Thyroid gland (tissue), 4 donors: Measurements from ENCODE around the gene PRCD. TPM values are rescaled to one million over a fixed set of nuclear protein-coding genes. Genes with fewer than 3 reads are reported as not detected.

ENCODE experiments used
- DNase-seq, 2 donors: peaks; one replicate each; pipeline ENCODE4 v3.0.0-alpha.2; 2019
- H3K27ac ChIP-seq, 3 donors: fragments of 200-600 bp; sonication (generic); 1 replicate in 2 of 3; 2 replicates in 1 of 3; pipeline ENCODE4 v1.5.1; 2016 to 2019; ENCODE audit warnings: mild to moderate bottlenecking in 1 of 3, moderate library complexity in 1 of 3
- H3K27me3 ChIP-seq: fragments of 200-600 bp; sonication (generic); one replicate; pipeline ENCODE4 v1.5.1; 2019
- H3K36me3 ChIP-seq, 2 donors: fragments of 200-600 bp; sonication (generic); one replicate each; pipeline ENCODE4 v1.5.1; 2016 to 2019
- H3K4me1 ChIP-seq, 2 donors: fragments of 200-600 bp; sonication (generic); one replicate each; pipeline ENCODE4 v1.5.1; 2017 to 2019
- H3K4me3 ChIP-seq, 3 donors: fragments of 200-600 bp; sonication (generic); replicated peaks in 1 of 3; 1 replicate in 2 of 3; 2 replicates in 1 of 3; pipeline ENCODE4 v1.5.1; 2016; ENCODE audit warnings: mild to moderate bottlenecking in 1 of 3
- H3K9me3 ChIP-seq: fragments of 200-600 bp; sonication (generic); one replicate; pipeline ENCODE4 v1.5.1; 2017
- POLR2A ChIP-seq, 2 donors: fragments of 450-650 bp; IDR thresholded peaks; one replicate each; pipeline ENCODE4 v1.6.1; 2017; ENCODE audit warnings: antibody characterized with exemption in 2 of 2, mild to moderate bottlenecking in 2 of 2, moderate library complexity in 1 of 2
- whole genome bisulfite sequencing, 2 donors: methylation state at CpG; one replicate each; pipeline ENCODE4 v1.1.5; 2017; 5-methylcytosine and 5-hydroxymethylcytosine counted together
- intact Hi-C: fragments of 100-400 bp; cut with DNase I; formaldehyde crosslinking; loops from one replicate; pipeline ENCODE4 v1.15.1; 2023
- total RNA-seq, 4 donors: library from RNA; depleted of rRNA; stranded (reverse); fragments of >200 nt; gene quantifications; one replicate each; pipeline ENCODE4 v1.2.3, GENCODE V29; 2016
- TF ChIP-seq, protein P1 (sequence below), 6 experiments: fragments of 200-600 bp in 3 of 6; fragments of 450-650 bp in 3 of 6; sonication (generic) in 3 of 6; IDR thresholded peaks; one replicate each; pipeline ENCODE4 v1.5.1; 2016 to 2019; ENCODE audit warnings: antibody characterized with exemption in 6 of 6, mild to moderate bottlenecking in 2 of 6, inconsistent platforms in 1 of 6, moderate library complexity in 1 of 6

The PRCD gene
- total RNA-seq, 4 donors from 2014 or later = 1.5 to 8.3 (median 4.2) TPM

DNA sequence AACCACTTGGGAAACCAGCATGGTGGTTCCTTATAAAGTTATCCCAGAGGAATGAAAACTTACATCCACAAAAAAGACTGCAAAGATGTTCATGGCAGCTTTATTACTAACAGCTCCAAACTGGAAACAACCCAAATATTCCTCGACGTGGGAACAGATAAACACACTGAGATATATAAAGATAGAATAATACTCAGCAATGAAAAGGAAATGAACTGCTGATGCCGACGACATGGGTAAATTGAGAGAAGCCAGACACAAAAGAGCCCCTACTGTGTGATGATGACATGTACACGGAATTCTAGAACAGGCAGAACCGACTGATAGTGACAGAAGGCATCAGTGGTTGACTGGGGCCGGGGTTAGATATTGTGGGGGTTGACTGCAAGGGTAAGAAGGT is 9.7 kb downstream of the PRCD start:
- WGBS, 2 donors = 89 to 92% methylated on average over 7 of the region's 7 CpGs
- intact Hi-C loops = no loop called here
- H3K4me1 ChIP-seq = peaks cover 34 to 51% of the 10 kb centered on the region in 2 donors
- TF ChIP-seq, protein P1, sequence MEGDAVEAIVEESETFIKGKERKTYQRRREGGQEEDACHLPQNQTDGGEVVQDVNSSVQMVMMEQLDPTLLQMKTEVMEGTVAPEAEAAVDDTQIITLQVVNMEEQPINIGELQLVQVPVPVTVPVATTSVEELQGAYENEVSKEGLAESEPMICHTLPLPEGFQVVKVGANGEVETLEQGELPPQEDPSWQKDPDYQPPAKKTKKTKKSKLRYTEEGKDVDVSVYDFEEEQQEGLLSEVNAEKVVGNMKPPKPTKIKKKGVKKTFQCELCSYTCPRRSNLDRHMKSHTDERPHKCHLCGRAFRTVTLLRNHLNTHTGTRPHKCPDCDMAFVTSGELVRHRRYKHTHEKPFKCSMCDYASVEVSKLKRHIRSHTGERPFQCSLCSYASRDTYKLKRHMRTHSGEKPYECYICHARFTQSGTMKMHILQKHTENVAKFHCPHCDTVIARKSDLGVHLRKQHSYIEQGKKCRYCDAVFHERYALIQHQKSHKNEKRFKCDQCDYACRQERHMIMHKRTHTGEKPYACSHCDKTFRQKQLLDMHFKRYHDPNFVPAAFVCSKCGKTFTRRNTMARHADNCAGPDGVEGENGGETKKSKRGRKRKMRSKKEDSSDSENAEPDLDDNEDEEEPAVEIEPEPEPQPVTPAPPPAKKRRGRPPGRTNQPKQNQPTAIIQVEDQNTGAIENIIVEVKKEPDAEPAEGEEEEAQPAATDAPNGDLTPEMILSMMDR (IDR thresholded peaks at IDR 0.05) = no peak
- TF ChIP-seq POLR2A (IDR thresholded peaks at IDR 0.05) = no peak
- no peak overlapping the region for H3K27ac ChIP-seq
- H3K27me3 ChIP-seq = no peaks in the 10 kb centered on the region
- no peak overlapping the region for H3K4me3 ChIP-seq
- H3K36me3 ChIP-seq = no peaks in the 10 kb centered on the region
- H3K9me3 ChIP-seq = no peaks in the 10 kb centered on the region
- no peak for DNase-seq

DNA sequence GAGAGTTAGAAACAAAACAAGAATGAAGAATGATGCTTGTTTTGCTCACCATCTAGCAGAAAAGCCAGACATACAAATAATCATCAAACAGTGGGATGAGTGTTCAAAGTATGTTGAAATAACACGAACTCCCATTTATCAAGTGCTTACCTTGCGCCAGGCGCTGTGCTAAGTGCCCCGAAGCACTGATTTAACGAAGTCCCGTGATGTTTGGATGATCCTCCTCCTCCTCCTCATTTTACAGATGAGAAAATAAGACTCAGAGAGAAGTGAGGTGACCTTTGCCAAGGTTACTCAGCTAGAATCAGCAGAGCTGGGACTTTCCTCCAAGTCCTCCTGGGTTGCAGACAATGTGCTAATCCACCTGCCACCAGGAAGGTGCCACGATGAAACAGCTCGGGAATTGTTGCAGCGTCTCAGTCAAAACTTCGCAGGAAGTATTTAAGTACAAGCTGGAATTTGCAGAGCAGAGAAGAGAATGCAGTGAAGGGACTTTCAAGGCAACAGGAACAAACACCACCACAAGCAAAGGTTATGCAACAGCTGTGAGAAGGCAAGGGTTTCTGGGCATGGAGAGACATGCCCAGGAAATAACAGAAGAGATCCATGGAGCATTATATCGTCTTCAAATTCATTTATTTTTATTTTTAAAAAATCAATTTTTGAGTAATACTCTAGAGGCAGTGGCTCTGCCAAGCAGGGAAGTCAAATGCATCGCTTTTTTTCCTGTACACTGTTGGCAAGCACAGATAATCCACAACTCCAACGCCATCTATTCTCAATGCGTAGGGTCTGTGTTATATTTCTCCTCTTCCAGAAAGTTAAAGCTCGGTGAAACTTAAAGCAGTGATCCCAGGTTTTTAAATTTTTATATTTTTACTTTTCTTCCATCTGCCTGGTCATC is 11.1 kb downstream of the PRCD start:
- DNase-seq = peak; percentile 56 to 68
- no peaks in the 10 kb centered on the region for H3K9me3 ChIP-seq
- peaks cover 36 to 47% of the 10 kb centered on the region in 2 donors for H3K4me1 ChIP-seq
- TF ChIP-seq POLR2A (IDR thresholded peaks at IDR 0.05) = peak in 1 of 2 donors; percentile 19
- TF ChIP-seq, protein P1 (IDR thresholded peaks at IDR 0.05) = no peak
- no peaks in the 10 kb centered on the region for H3K27me3 ChIP-seq
- H3K4me3 ChIP-seq = no peak overlapping the region
- 41 to 45% methylated on average over 15 of the region's 15 CpGs for WGBS, 2 donors
- H3K36me3 ChIP-seq = no peaks in the 10 kb centered on the region
- H3K27ac ChIP-seq = peak overlapping the region; percentile 49 to 70 (median 53)
- intact Hi-C loops = loop anchor here (10.0 kb wide), 1 partner anchor 164 kb away; the partner anchor contains the start of gene MXRA7

DNA sequence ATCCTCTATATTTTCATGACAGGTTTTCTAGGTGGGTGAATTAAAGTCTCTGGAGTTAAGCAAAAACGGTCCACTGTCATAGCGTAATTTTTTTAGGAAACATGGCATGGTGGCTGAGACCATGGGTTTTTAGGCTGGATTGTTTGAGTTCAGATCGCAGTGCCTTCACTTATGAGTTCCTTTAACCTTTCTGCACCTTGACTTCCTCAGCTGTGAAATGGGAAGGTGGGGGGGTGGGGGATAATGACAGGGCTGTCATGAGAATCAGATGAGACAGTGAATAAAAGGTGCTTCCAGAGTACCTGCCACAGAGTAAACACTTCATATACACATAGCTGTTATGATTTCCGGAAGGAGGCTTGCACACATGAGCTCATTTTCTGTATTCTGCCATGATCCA is 11.8 kb downstream of the PRCD start:
- H3K27me3 ChIP-seq = no peaks in the 10 kb centered on the region
- H3K27ac ChIP-seq = peak overlapping the region; percentile 49 to 70 (median 53)
- intact Hi-C loops = loop anchor here (10.0 kb wide), 1 partner anchor 163 kb away; the partner anchor contains the start of gene MXRA7
- H3K4me1 ChIP-seq = peaks cover 39 to 43% of the 10 kb centered on the region in 2 donors
- WGBS, 2 donors = 82 to 87% methylated on average over 4 of the region's 4 CpGs
- no peaks in the 10 kb centered on the region for H3K9me3 ChIP-seq
- H3K4me3 ChIP-seq = no peak overlapping the region
- no peaks in the 10 kb centered on the region for H3K36me3 ChIP-seq
- DNase-seq = no peak
- TF ChIP-seq, protein P1 (IDR thresholded peaks at IDR 0.05) = no peak
- TF ChIP-seq POLR2A (IDR thresholded peaks at IDR 0.05) = no peak

DNA sequence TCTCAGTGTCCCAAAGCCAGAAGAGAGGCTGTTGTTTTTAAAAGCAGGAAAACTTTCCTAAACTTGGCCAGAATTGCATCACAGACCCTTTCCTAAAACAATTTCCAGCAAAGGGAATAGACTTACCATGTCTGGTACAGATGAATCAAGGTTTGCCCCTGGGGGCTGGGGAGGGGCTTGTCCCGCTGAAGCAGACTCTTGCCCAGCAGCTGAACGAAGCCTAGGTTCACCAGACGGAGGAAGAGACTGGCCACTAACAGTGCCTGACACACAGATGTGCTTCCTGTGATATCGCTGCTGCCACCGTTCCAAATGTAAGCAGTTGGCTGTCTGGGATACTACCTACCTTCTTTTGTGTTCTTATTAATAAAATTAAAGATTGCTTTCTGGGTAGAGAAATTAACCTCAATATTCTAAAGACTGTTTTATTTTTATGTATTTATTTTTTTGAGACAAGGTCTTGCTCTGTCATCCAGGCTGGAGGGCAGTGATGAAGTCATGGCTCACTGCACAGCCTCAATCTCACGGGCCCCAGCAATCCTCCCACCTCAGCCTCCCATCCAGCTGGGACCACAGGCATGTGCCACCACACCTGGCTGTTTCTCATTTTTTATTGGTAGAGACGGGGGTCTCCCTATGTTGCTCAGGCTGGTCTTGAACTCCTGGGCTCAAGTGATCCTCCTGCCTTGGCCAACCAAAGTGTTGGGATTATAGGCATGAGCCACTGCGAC is 13.5 kb downstream of the PRCD start:
- peaks cover 41% of the 10 kb centered on the region in 2 donors for H3K4me1 ChIP-seq
- H3K27ac ChIP-seq = peak overlapping the region; percentile 76 to 91 (median 82)
- 63 to 73% methylated on average over 8 of the region's 8 CpGs for WGBS, 2 donors
- no peak for TF ChIP-seq POLR2A (IDR thresholded peaks at IDR 0.05)
- TF ChIP-seq, protein P1 (IDR thresholded peaks at IDR 0.05) = no peak
- no peaks in the 10 kb centered on the region for H3K27me3 ChIP-seq
- intact Hi-C loops = loop anchor here (10.0 kb wide), 1 partner anchor 161 kb away; the partner anchor contains the start of gene MXRA7
- H3K36me3 ChIP-seq = no peaks in the 10 kb centered on the region
- DNase-seq = no peak
- H3K4me3 ChIP-seq = no peak overlapping the region
- H3K9me3 ChIP-seq = no peaks in the 10 kb centered on the region
